Lower lobe of right lung (tissue), 2 donors: ENCODE results near the gene GPC1. TPM values are rescaled to one million over a fixed set of nuclear protein-coding genes. Genes with fewer than 3 reads are reported as not detected.

Experiments
- ATAC-seq, 2 donors: fragments of 200-7000 bp; cut with Tn5 transposase; one replicate each; pipeline ENCODE4 v1.9.1; 2020 to 2022; ENCODE audit warnings: mild to moderate bottlenecking in 2 of 2, moderate library complexity in 2 of 2
- DNase-seq: peaks from one replicate; pipeline ENCODE4 v3.0.0-alpha.2; 2020
- H3K27ac ChIP-seq: fragments of 200-600 bp; one replicate; pipeline ENCODE4 v1.8.0; 2022
- H3K27me3 ChIP-seq: fragments of 200-600 bp; one replicate; pipeline ENCODE4 v1.8.0; 2022; ENCODE audit warnings: low read depth
- H3K36me3 ChIP-seq: fragments of 200-600 bp; one replicate; pipeline ENCODE4 v1.8.0; 2022; ENCODE audit warnings: mild to moderate bottlenecking
- H3K4me1 ChIP-seq: fragments of 200-600 bp; one replicate; pipeline ENCODE4 v1.8.0; 2022
- H3K4me3 ChIP-seq: fragments of 200-600 bp; one replicate; pipeline ENCODE4 v1.8.0; 2022; ENCODE audit warnings: mild to moderate bottlenecking
- H3K9me3 ChIP-seq: fragments of 200-600 bp; one replicate; pipeline ENCODE4 v1.8.0; 2022
- intact Hi-C: fragments of 100-400 bp; cut with DNase I; formaldehyde crosslinking; loops from one replicate; pipeline ENCODE4 v1.11.0; 2022
- total RNA-seq: library from RNA; stranded (reverse); fragmentation: NEBNext Ultra II Directional; extraction: Animal tissue kit (Norgen Biotek cat#: 25700); gene quantifications from one replicate; pipeline ENCODE4 v1.2.1, GENCODE V29; 2021
- TF ChIP-seq, protein P1 (sequence below): fragments of 200-600 bp; IDR thresholded peaks from one replicate; pipeline ENCODE4 v1.8.0; 2022; ENCODE audit warnings: antibody characterized with exemption, mild to moderate bottlenecking
- donor health status: DM: no; HTN: yes; CAD: no; lungs with severe emphysema.

Gene GPC1
- total RNA-seq, 1 donor from 2014 or later = 14.7 TPM

GRCh38 chr2:240399419-240400324 lies 35.8 kb upstream of the GPC1 start:
- DNase-seq (peak; percentile 35), ATAC-seq (no peak)
- Histone ChIP-seq H3K9me3 (no peaks in the 10 kb centered on the region), H3K4me3 (no peak overlapping the region), H3K4me1 (no peaks in the 10 kb centered on the region), H3K27me3 (peaks cover 13% of the 10 kb centered on the region), H3K27ac (no peak overlapping the region), H3K36me3 (no peaks in the 10 kb centered on the region)
- TF ChIP-seq, protein P1, sequence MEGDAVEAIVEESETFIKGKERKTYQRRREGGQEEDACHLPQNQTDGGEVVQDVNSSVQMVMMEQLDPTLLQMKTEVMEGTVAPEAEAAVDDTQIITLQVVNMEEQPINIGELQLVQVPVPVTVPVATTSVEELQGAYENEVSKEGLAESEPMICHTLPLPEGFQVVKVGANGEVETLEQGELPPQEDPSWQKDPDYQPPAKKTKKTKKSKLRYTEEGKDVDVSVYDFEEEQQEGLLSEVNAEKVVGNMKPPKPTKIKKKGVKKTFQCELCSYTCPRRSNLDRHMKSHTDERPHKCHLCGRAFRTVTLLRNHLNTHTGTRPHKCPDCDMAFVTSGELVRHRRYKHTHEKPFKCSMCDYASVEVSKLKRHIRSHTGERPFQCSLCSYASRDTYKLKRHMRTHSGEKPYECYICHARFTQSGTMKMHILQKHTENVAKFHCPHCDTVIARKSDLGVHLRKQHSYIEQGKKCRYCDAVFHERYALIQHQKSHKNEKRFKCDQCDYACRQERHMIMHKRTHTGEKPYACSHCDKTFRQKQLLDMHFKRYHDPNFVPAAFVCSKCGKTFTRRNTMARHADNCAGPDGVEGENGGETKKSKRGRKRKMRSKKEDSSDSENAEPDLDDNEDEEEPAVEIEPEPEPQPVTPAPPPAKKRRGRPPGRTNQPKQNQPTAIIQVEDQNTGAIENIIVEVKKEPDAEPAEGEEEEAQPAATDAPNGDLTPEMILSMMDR = no peak
- intact Hi-C loops = no loop called here

- Histone ChIP-seq H3K4me3 (no peak overlapping the region), H3K27me3 (peaks cover 13% of the 10 kb centered on the region), H3K27ac (no peak overlapping the region), H3K36me3 (no peaks in the 10 kb centered on the region), H3K9me3 (no peaks in the 10 kb centered on the region), H3K4me1 (no peaks in the 10 kb centered on the region)
- intact Hi-C loops = no loop called here
- DNase-seq (peak; percentile 44), ATAC-seq (no peak)
- TF ChIP-seq, protein P1 = no peak
Observed at GRCh38 chr2:240400371-240401161, 34.9 kb upstream of the GPC1 start.

- no peak for DNase-seq
- TF ChIP-seq, protein P1 = no peak
- no peak for ATAC-seq
Observed at GRCh38 chr2:240401308-240401707, 34.2 kb upstream of the GPC1 start.

GRCh38 chr2:240401781-240402551 lies 33.5 kb upstream of the GPC1 start:
- Histone ChIP-seq H3K27ac (no peak overlapping the region), H3K27me3 (peaks cover 13% of the 10 kb centered on the region), H3K9me3 (no peaks in the 10 kb centered on the region), H3K4me1 (no peaks in the 10 kb centered on the region), H3K36me3 (no peaks in the 10 kb centered on the region), H3K4me3 (no peak overlapping the region)
- TF ChIP-seq, protein P1 = no peak
- no peak for DNase-seq
- no peak for ATAC-seq
- intact Hi-C loops = no loop called here

More at GRCh38 chr2:240401308-240401707, 34.2 kb upstream of the GPC1 start:
- Histone ChIP-seq H3K27ac (no peak overlapping the region), H3K27me3 (peaks cover 13% of the 10 kb centered on the region), H3K4me1 (no peaks in the 10 kb centered on the region), H3K4me3 (no peak overlapping the region), H3K9me3 (no peaks in the 10 kb centered on the region), H3K36me3 (no peaks in the 10 kb centered on the region)
- intact Hi-C loops = no loop called here
